Activated T-helper 1 cell treated with anti-CD3 and anti-CD28 coated beads, Interleukin-12 subunit alpha, Interleukin-12 subunit beta, Interleukin-2, Interleukin-4 antibody, amounts not matched to agents 30 ng/mL and 10 ng/mL and 1 ng/mL, durations not matched to agents 14 hours and 24 hours and 36 hours (primary cell): ENCODE results near the gene CCDC106. TPM values are rescaled to one million over a fixed set of nuclear protein-coding genes. Genes with fewer than 3 reads are reported as not detected.

ENCODE experiments used
- DNase-seq: peaks from one replicate; pipeline ENCODE4 v3.0.0; 2021; ENCODE audit warnings: low spot score
- H3K27ac Mint-ChIP-seq: one replicate; pipeline ENCODE4 v1.8.0; 2021; ENCODE audit warnings: mild to moderate bottlenecking, mixed read lengths
- H3K27me3 Mint-ChIP-seq: one replicate; pipeline ENCODE4 v1.8.0; 2022; ENCODE audit warnings: mild to moderate bottlenecking, moderate library complexity, mixed read lengths; ENCODE audit not compliant: insufficient read depth
- H3K36me3 Mint-ChIP-seq: one replicate; pipeline ENCODE4 v1.8.0; 2021; ENCODE audit warnings: low read depth, mixed read lengths
- H3K4me1 Mint-ChIP-seq: one replicate; pipeline ENCODE4 v1.8.0; 2021; ENCODE audit warnings: low read depth, mixed read lengths
- H3K4me3 Mint-ChIP-seq: one replicate; pipeline ENCODE4 v1.8.0; 2021; ENCODE audit warnings: mild to moderate bottlenecking, moderate library complexity, mixed read lengths
- H3K9me3 Mint-ChIP-seq: one replicate; pipeline ENCODE4 v1.8.0; 2021; ENCODE audit warnings: mixed read lengths
- intact Hi-C: fragments of 100-400 bp; cut with micrococcal nuclease; formaldehyde crosslinking; loops from one replicate; pipeline ENCODE4 v1.15.1; 2024
- total RNA-seq: library from RNA; stranded (reverse); gene quantifications from 2 replicates; pipeline ENCODE4 v1.2.3, GENCODE V29; 2022

The CCDC106 gene
- total RNA-seq: 7.3 and 9.0 TPM in 2 replicates

- Mint-ChIP-seq H3K9me3 (no peaks in the 10 kb centered on the region), H3K36me3 (peaks cover 29% of the 10 kb centered on the region), H3K27ac (peak within 1 kb of the TSS; percentile 75), H3K4me1 (peaks cover 45% of the 10 kb centered on the region), H3K4me3 (peak within 1 kb of the TSS; percentile 83), H3K27me3 (no peaks in the 10 kb centered on the region)
- peak; percentile 31 for DNase-seq
- intact Hi-C loops: loop anchor here (10.0 kb wide), 1 partner anchor 1183 kb away; the partner anchor contains the start of gene LENG9
Measured at GRCh38 chr19:55647732-55648584, at the start of gene CCDC106. TSS of gene CCDC106 (plus strand) at chr19:55648212. CDS start at chr19:55649047, 835 bp downstream.

DNA sequence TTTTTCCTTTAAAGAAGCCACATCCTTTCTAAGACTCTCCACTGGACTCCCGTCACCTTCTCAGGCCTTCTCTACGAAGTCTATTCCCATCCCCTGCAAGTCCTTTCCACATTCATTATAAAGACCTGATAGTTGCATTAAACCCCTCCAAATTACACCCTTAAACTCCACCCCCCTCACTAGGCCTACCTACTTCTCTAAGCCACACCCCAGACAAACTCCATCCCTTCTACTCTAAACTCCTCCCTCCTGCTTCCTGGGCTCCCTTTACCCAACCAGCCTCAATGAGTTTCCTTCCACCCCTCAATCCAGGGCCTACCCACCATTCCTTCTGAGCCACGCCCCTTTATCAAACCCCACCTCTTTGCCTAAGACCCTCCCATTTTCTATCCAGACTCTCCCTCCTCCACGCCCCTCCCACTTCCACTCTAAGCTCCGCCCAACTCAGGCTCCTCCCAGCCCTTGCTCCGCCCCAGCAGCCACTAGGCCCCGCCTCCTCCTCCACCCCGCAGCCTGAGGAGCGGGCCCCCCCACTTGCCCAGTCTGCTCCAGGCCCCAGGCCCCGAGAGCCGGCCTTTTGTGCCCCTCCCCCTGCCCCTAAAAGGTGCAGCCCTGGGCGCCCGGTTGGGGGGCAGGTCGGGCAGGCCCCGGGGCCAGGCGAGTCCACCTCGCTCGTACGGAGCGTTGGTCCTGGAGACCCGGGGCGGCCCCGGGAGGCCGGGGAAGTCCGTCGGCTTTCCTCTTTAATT is 49.1 kb upstream of the CCDC106 start:
- Mint-ChIP-seq H3K27ac (peak overlapping the region; percentile 98), H3K9me3 (no peaks in the 10 kb centered on the region), H3K27me3 (no peaks in the 10 kb centered on the region), H3K36me3 (peaks cover 34% of the 10 kb centered on the region), H3K4me1 (peaks cover 24% of the 10 kb centered on the region), H3K4me3 (peak overlapping the region; percentile 93)
- intact Hi-C loops: loop anchor here (1.0 to 5.0 kb wide), 15 partner anchors 12 to 1732 kb away; partner anchors contain the start of genes HSPBP1, ISOC2, KMT5C and MYADM
- DNase-seq: peak; percentile 94

DNA sequence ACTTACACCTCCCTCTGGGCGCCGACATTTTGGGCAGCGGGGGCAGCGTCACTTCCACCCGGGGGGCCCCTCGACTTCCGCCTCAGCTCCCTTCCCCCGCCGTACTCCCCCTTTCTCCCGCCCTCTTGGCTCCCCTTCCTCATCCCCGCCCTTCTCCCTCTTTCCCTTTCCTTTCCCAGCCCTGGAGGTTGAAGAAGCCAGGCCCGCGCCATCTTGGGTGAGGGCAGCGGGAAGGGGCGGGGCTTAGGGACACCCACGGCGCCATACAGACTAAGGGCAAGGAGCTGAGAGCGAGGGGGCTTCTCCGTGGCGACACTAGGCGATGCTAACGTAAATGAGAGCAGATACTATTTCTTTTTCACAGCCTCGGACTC is 48.6 kb upstream of the CCDC106 start, which contains the start of gene FIZ1:
TSS of gene FIZ1 (minus strand) at position 50 of the 374 bp plus-strand sequence. CDS start 1,652 bp downstream, outside the sequence.
- DNase-seq: peak; percentile 95
- H3K4me1 Mint-ChIP-seq: peaks cover 26% of the 10 kb centered on the region
- intact Hi-C loops: loop anchor here (1.0 to 5.0 kb wide), 15 partner anchors 12 to 1732 kb away; partner anchors contain the start of genes HSPBP1, ISOC2, KMT5C and MYADM
- H3K27me3 Mint-ChIP-seq: no peaks in the 10 kb centered on the region
- peaks cover 34% of the 10 kb centered on the region for H3K36me3 Mint-ChIP-seq
- H3K4me3 Mint-ChIP-seq: peak within 1 kb of the TSS; percentile 93
- peak within 1 kb of the TSS; percentile 98 for H3K27ac Mint-ChIP-seq
- H3K9me3 Mint-ChIP-seq: no peaks in the 10 kb centered on the region

DNA sequence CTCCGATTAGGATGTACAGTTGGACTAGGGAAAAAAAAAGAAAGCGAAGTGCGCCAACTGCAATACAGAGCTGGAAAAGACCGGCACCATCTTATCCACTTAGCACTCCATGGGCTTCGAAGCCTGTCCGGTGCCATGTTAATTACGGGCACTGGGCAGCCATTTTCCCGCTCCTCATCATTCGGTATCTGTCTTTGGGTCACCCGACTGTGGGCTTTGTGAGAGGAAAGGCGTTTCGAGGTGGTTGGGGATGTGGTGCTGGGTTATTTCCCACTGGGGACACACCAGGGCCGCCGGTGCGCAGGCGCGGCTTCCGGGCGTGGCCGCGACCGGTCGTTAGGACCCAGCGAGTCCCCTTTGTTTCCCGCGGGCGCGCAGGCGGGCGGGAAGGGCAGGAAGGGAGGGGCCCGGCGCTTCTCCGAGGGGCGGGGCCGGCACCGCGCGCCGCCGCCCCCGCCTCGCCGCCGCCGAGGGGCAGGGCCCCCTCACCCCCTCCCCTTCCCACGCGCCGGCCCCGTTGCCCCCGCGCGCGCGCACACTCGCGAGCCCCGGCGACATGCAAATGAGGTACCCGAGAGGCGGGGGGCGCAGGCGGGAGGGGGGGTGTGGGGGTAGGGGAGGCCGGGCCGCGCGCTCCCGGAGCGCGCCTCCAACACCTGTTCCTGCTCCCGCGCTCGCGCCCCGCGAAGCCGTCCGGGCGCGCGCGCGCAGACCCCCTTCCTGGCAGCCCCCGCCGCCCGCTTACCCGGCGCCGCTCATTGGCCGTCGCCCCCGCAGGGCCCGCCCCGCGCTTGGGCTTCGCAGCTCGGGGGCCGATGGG is 48.0 kb upstream of the CCDC106 start, which contains the start of gene ZNF524:
TSS of gene ZNF524 (plus strand) at position 447 of the 820 bp plus-strand sequence. CDS start 1,825 bp downstream, outside the sequence.
- DNase-seq: peak; percentile 84
- no peaks in the 10 kb centered on the region for H3K27me3 Mint-ChIP-seq

GRCh38 chr19:55600662-55601028 is 47.4 kb upstream of the CCDC106 start:
- Mint-ChIP-seq H3K4me1 (peaks cover 31% of the 10 kb centered on the region), H3K36me3 (peaks cover 23% of the 10 kb centered on the region), H3K27ac (peak overlapping the region; percentile 90), H3K9me3 (no peaks in the 10 kb centered on the region), H3K4me3 (peak overlapping the region; percentile 91), H3K27me3 (no peaks in the 10 kb centered on the region)
- no peak for DNase-seq
- intact Hi-C loops: no loop called here

More for the DNA sequence above, 48.0 kb upstream of the CCDC106 start, which contains the start of gene ZNF524:
- Mint-ChIP-seq H3K9me3 (no peaks in the 10 kb centered on the region), H3K27ac (peak within 1 kb of the TSS; percentile 98), H3K4me3 (peak within 1 kb of the TSS; percentile 93), H3K4me1 (peaks cover 31% of the 10 kb centered on the region), H3K36me3 (peaks cover 29% of the 10 kb centered on the region)
- intact Hi-C loops: loop anchor here (1.0 to 5.0 kb wide), 15 partner anchors 13 to 1733 kb away; partner anchors contain the start of genes HSPBP1, ISOC2, KMT5C and MYADM

DNA sequence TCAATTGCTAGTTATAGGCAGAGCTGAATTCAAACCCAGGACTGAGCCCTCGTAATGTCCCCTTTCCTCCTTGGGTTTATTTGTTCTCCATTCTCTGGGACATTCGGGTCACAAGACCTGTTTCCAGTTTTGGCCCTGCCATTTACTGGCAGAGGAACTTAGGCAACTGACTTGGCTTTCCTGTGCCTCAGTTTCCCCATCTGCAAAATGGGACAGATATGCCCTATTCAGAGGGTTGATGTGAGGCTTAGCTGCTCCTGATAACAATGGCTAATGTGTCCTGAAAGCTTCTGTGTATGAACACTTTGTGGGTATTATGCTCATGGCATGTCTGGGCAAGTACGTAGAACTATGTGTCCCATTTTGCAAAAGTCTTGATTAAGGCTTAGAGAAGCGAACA is 46.9 kb upstream of the CCDC106 start:
- peak overlapping the region; percentile 91 for H3K4me3 Mint-ChIP-seq
- H3K27ac Mint-ChIP-seq: peak overlapping the region; percentile 90
- H3K27me3 Mint-ChIP-seq: no peaks in the 10 kb centered on the region
- peaks cover 34% of the 10 kb centered on the region for H3K4me1 Mint-ChIP-seq
- peaks cover 18% of the 10 kb centered on the region for H3K36me3 Mint-ChIP-seq
- H3K9me3 Mint-ChIP-seq: no peaks in the 10 kb centered on the region
- no peak for DNase-seq
- intact Hi-C loops: no loop called here

- Mint-ChIP-seq H3K27me3 (no peaks in the 10 kb centered on the region), H3K27ac (no peak overlapping the region), H3K4me1 (peaks cover 46% of the 10 kb centered on the region), H3K9me3 (no peaks in the 10 kb centered on the region), H3K4me3 (peak overlapping the region; percentile 91), H3K36me3 (peaks cover 13% of the 10 kb centered on the region)
- no peak for DNase-seq
- intact Hi-C loops: no loop called here
Measured at GRCh38 chr19:55602104-55603001, 45.7 kb upstream of the CCDC106 start.

DNA sequence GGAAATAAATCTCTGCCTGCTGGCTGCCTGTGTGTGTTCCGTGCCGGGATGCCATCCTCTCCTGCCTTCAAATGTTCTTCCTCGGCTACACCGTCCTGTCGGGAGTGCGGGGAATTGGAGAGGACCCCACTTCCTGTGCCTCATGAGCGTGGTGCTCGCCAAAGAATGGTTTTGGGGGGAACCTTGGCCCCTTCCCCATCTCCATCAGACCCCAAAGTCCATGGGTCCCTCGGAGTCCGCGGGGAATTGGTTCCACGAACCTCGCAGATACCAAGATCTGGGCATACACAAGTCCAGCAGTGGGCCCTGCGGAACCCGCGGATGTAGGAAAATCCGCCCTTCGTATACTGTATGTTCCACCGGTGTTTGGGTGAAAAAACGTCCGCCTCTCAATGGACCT is 44.9 kb upstream of the CCDC106 start:
- Mint-ChIP-seq H3K9me3 (no peaks in the 10 kb centered on the region), H3K27ac (no peak overlapping the region), H3K36me3 (peaks cover 17% of the 10 kb centered on the region), H3K27me3 (no peaks in the 10 kb centered on the region), H3K4me1 (peaks cover 51% of the 10 kb centered on the region), H3K4me3 (peak overlapping the region; percentile 47)
- no peak for DNase-seq
- intact Hi-C loops: no loop called here

DNA sequence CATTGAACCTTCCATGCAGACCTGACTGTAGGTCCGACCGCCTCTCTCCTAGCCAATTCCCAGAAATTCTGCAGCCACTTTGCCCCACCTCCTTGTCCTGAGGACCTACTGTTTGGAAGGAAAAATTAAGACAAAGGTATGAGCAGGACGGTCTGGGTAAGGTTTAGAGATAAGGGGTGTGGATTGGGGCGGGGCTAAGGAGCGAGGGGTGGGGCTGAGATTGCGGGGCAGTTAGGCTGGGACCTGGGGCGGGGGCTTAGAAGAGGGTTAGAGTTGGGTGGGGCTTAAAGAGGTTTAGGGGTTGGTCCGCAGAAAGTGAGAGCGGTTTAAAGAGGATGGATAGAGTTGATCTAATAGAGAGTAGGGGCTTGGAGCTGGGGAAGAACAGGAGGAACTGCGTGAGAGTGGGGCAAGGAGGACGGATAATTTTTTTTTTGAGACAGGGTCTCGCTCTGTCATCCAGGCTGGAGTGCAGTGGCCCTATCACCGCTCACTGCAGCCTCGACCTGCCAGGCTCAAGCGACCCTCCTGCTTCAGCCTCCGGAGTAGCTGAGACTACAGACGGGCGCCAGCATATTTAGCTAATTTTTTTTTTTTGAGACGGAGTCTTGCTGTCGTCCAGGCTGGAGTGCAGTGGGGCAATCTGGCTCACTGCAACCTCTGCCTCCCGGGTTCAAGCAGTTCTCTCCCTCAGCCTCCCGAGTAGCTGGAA is 44.3 kb upstream of the CCDC106 start:
- Mint-ChIP-seq H3K36me3 (peaks cover 15% of the 10 kb centered on the region), H3K4me1 (peaks cover 48% of the 10 kb centered on the region), H3K4me3 (peak overlapping the region; percentile 86), H3K27me3 (no peaks in the 10 kb centered on the region), H3K9me3 (no peaks in the 10 kb centered on the region), H3K27ac (peak overlapping the region; percentile 13)
- DNase-seq: no peak
- intact Hi-C loops: no loop called here

GRCh38 chr19:55605207-55605636 is 42.8 kb upstream of the CCDC106 start:
- Mint-ChIP-seq H3K4me1 (peaks cover 45% of the 10 kb centered on the region), H3K27ac (peak overlapping the region; percentile 95), H3K9me3 (no peaks in the 10 kb centered on the region), H3K4me3 (peak overlapping the region; percentile 86), H3K27me3 (no peaks in the 10 kb centered on the region), H3K36me3 (peaks cover 16% of the 10 kb centered on the region)
- intact Hi-C loops: loop anchor here (1.0 to 5.0 kb wide), 7 partner anchors 18 to 536 kb away; partner anchors contain the start of genes PPP6R1, ZNF444, ZNF580 and ZNF581
- peak; percentile 98 for DNase-seq
